NOMO-1 (cell line): Measurements from ENCODE around the gene FOXO3.

Experiments used
- DNase-seq, 2 experiments: peaks; one replicate each; lab custom pipeline; 2025; ENCODE audit not compliant: unreplicated experiment in 2 of 2; lab: John Stamatoyannopoulos, UW

FOXO3 gene

GRCh38 chr6:108574457-108575141 is 13.9 kb downstream of the FOXO3 start:
- DNase-seq, result no peak

GRCh38 chr6:108575905-108576494 is 15.3 kb downstream of the FOXO3 start:
- no peak for DNase-seq

GRCh38 chr6:108576709-108577108 is 16.0 kb downstream of the FOXO3 start:
- DNase-seq, result peak; percentile 44 to 46

GRCh38 chr6:108578166-108578565 is 17.4 kb downstream of the FOXO3 start:
- DNase-seq, result no peak

- no peak for DNase-seq
Observed at GRCh38 chr6:108578595-108579327, 18.0 kb downstream of the FOXO3 start.

GRCh38 chr6:108579328-108579721 is 18.6 kb downstream of the FOXO3 start:
- DNase-seq, result no peak

GRCh38 chr6:108580646-108581045 is 19.9 kb downstream of the FOXO3 start:
- DNase-seq, result no peak

GRCh38 chr6:108581237-108581931 is 20.7 kb downstream of the FOXO3 start:
- DNase-seq, result peak; percentile 65 to 81

- no peak for DNase-seq
Observed at GRCh38 chr6:108581932-108582475, 21.3 kb downstream of the FOXO3 start.

- DNase-seq, result no peak
Observed at GRCh38 chr6:108582618-108583017, 21.9 kb downstream of the FOXO3 start.

- no peak for DNase-seq
Observed at GRCh38 chr6:108584323-108584722, 23.6 kb downstream of the FOXO3 start.

GRCh38 chr6:108585359-108585758 is 24.6 kb downstream of the FOXO3 start:
- DNase-seq, result no peak

- DNase-seq, result no peak
Observed at GRCh38 chr6:108585921-108586536, 25.3 kb downstream of the FOXO3 start.

- no peak for DNase-seq
Observed at GRCh38 chr6:108587258-108588059, 26.7 kb downstream of the FOXO3 start.

GRCh38 chr6:108588586-108588985 is 27.9 kb downstream of the FOXO3 start:
- DNase-seq, result no peak

GRCh38 chr6:108589244-108589791 is 28.6 kb downstream of the FOXO3 start:
- no peak for DNase-seq

GRCh38 chr6:108591040-108591816 is 30.5 kb downstream of the FOXO3 start:
- DNase-seq, result no peak

GRCh38 chr6:108592371-108593337 is 31.9 kb downstream of the FOXO3 start:
- DNase-seq, result peak; percentile 39 to 53
